Astrocyte of the spinal cord (primary cell): ENCODE data around the gene CRLF1.

Source experiments
- DNase-seq: peaks from one replicate; pipeline ENCODE4 v3.0.0; 2011; ENCODE audit warnings: low read depth, low spot score
- H3K4me3 ChIP-seq: 2 replicates; pipeline ENCODE4 v1.5.1; 2011; ENCODE audit warnings: low read depth, mild to moderate bottlenecking, low read length, moderate library complexity
- in situ Hi-C: cut with HindIII; loops from 2 replicates; pipeline ENCODE4 v1.10.0; 2017; ENCODE audit warnings: low sequenced_read_pairs
- TF ChIP-seq, protein P1 (sequence below): IDR thresholded peaks from 2 replicates; pipeline ENCODE4 v1.5.1; 2012; ENCODE audit warnings: low read depth, mild to moderate bottlenecking, low read length, inconsistent platforms

CRLF1 gene

DNA sequence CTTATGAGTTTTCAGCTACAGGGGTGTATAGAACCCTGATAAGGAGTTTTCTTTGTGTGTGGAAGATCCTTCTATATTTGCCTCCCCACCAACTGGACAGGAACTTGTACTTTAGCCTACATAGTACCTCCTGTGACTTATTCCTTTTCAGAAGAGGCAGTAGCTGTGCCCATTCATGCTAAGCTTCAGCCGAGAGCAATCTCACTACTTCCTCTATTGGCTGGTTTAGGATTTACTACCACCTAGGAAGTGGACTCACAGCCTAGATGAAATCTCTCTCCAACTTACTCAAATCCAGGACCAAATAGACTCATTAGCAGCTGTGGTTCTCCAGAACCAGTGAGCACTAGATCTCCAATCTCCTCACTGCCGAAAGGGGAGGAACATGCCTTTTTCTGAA is 20.3 kb downstream of the CRLF1 start:
- TF ChIP-seq, protein P1, sequence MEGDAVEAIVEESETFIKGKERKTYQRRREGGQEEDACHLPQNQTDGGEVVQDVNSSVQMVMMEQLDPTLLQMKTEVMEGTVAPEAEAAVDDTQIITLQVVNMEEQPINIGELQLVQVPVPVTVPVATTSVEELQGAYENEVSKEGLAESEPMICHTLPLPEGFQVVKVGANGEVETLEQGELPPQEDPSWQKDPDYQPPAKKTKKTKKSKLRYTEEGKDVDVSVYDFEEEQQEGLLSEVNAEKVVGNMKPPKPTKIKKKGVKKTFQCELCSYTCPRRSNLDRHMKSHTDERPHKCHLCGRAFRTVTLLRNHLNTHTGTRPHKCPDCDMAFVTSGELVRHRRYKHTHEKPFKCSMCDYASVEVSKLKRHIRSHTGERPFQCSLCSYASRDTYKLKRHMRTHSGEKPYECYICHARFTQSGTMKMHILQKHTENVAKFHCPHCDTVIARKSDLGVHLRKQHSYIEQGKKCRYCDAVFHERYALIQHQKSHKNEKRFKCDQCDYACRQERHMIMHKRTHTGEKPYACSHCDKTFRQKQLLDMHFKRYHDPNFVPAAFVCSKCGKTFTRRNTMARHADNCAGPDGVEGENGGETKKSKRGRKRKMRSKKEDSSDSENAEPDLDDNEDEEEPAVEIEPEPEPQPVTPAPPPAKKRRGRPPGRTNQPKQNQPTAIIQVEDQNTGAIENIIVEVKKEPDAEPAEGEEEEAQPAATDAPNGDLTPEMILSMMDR = no peak
- H3K4me3 ChIP-seq = no peak overlapping the region
- no peak for DNase-seq
- in situ Hi-C loops = no loop called here

DNA sequence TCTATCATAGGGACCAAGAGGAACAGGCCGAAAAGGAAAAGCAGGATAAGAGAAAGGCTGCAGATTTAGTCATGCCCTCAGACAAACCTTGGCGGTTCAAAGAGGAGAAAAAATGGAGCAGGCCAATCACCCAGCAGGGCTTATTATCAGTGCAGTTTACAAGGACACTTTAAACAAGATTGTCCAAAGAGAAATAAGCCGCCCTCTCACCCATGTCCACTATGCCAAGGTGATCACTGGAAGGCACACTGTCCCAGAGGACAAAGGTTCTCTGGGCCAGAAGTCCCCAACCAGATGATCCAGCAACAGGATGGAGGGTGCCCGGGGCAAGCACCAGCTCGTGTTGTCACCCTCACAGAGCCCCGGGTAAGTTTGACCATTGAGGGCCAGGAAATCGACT is 26.3 kb downstream of the CRLF1 start:
- TF ChIP-seq, protein P1 = no peak
- in situ Hi-C loops = no loop called here
- no peak for DNase-seq
- no peak overlapping the region for H3K4me3 ChIP-seq

DNA sequence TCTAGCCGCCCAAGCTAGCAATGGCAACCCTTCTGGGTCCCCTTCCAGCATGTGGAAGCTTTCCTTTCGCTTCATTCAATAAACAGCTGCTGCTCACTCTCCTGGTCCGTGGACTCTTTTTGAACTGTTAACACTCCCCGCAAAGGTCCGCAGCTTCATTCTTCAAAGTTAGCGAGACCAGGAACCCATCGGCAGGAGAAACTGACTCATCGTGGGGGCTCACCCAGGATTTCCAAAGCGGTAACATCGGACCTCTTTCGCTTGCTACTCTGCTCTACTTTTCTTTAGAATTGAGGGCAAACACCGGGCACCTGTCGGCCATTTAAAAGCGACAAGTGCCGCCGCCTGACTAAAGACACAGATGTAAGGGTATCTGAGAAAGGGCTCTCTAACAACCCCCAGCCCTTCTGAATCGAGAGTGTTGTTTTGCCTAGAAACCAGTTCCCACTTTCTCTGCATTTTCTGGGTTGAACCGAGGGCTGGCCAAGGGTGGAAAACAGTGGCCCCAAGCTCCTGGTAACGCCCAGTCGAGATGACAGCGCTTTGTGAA is 29.2 kb downstream of the CRLF1 start:
- no peak for DNase-seq
- TF ChIP-seq, protein P1 = no peak
- no peak overlapping the region for H3K4me3 ChIP-seq
- in situ Hi-C loops = no loop called here

DNA sequence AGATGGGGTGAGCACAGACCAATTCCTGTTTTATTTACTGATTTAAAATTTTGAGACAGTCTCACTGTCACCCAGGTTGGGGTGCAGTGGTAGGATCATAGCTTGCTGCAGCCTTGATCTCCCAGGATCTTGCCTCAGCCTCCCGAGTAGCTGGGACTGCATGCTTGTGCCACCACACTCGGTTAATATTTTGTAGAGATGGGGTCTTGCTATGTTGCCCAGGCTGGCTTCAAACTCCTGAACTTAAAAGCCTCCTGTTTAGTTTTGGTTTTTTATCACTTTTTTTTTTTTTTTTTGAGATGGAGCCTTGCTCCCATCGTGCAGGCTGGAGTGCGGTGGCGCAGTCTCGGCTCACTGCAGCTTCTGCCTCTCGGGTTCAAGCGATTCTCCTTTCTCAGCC is 30.2 kb downstream of the CRLF1 start:
- no peak for DNase-seq
- H3K4me3 ChIP-seq = no peak overlapping the region
- in situ Hi-C loops = no loop called here
- TF ChIP-seq, protein P1 = no peak

DNA sequence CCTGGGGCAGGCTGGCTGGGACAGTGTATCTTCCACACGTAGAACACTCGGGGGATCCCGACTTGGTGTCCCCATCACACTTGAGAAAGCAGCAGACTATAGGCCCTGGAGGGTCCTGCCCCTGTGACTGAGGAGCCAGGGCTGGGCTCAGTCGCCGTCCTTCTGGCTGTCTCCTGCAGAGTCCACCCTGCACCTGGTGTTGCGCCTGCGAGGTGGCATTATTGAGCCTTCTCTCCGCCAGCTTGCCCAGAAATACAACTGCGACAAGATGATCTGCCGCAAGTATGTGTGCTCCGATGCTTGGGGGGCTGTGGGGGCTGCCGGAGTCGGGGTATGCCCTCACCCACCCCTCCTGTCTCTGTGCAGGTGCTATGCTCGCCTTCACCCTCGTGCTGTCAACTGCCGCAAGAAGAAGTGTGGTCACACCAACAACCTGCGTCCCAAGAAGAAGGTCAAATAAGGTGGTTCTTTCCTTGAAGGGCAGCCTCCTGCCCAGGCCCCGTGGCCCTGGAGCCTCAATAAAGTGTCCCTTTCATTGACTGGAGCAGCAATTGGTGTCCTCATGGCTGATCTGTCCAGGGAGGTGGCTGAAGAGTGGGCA is 31.8 kb downstream of the CRLF1 start:
- H3K4me3 ChIP-seq = no peak overlapping the region
- TF ChIP-seq, protein P1 = no peak
- in situ Hi-C loops = no loop called here
- no peak for DNase-seq

DNA sequence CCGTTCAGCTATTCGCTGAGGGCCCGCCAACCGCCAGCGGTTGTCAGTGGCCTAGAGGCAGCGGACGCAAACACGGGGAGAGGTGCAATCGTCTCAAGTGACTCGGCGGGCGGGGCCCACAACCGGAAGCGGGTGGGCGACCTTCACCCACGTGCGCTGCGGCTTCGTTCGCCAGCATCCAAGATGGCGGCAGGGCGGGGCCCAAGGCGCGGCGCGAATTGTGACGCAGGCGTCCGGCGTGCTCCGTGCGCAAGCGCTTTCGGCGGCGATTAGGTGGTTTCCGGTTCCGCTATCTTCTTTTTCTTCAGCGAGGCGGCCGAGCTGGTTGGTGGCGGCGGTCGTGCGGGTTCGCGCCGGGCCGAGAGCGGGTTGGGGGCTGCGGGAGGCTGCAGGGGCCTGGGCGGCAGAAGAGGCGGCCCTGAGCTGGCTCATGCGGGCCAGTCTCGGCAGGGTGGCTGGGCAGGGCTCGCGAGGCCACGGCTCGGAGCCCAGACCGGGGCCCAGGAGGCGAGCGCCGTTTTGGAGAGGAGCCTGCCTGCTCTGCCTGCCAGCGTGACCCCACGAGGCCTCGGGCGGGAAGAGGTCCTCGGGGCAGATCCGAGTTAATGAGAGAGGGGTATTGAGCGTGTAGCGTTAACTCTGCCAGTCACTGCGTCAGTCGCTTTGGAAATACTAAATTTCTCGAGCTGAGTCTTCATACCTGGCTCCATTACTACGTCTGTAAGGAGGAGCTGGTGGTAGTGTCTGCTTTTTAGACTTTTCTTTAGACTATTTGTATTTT is 34.8 kb downstream of the CRLF1 start, which contains the start of gene UBA52:
Gene UBA52 (plus strand): TSS at position 294 of the 781 bp plus-strand sequence. CDS start 1,444 bp downstream, outside the sequence.
- DNase-seq = peak; percentile 98
- in situ Hi-C loops = no loop called here
- TF ChIP-seq, protein P1 = no peak
- H3K4me3 ChIP-seq = peak within 1 kb of the TSS; percentile 98
